HG03442 (cell line): ENCODE data around the gene KIF26B.
"Not testable (repeated sequence)": the region's sequence is repeated elsewhere in the genome, so short reads cannot be mapped to it uniquely, and the experiment has no call there.

Experiments used
- ATAC-seq: cut with Tn5 transposase; IDR thresholded peaks from one replicate; pipeline ENCODE4 v1.9.1; 2021; ENCODE audit warnings: mild to moderate bottlenecking, moderate library complexity; ENCODE audit not compliant: unreplicated experiment

Gene KIF26B

DNA sequence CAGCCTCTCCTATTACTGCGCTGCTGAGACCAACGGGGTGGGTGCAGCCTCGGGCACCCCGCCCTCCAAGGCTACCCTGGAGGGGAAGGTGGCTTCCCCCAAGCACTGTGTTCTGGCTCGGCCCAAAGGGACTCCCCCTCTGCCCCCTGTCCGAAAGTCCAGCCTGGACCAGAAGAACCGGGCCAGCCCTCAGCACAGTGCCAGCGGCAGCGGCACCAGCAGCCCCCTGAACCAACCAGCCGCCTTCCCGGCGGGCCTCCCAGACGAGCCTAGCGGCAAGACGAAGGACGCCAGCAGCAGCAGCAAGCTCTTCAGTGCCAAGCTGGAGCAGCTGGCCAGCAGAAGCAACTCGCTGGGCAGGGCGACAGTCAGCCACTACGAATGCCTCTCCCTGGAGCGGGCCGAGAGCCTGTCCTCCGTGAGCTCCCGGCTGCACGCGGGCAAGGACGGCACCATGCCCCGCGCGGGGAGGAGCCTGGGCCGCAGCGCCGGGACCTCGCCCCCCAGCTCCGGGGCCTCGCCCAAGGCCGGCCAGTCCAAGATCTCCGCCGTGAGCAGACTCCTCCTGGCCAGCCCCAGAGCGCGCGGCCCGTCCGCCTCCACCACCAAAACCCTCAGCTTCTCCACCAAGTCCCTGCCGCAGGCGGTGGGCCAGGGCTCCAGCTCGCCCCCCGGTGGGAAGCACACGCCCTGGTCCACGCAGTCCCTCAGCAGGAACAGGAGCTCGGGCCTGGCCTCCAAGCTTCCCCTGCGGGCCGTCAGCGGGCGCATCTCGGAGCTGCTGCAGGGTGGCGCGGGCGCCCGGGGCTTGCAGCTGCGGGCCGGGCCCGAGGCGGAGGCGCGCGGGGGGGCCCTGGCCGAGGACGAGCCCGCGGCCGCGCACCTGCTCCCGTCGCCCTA is 533.1 kb downstream of the KIF26B start:
- ATAC-seq, result no peak

DNA sequence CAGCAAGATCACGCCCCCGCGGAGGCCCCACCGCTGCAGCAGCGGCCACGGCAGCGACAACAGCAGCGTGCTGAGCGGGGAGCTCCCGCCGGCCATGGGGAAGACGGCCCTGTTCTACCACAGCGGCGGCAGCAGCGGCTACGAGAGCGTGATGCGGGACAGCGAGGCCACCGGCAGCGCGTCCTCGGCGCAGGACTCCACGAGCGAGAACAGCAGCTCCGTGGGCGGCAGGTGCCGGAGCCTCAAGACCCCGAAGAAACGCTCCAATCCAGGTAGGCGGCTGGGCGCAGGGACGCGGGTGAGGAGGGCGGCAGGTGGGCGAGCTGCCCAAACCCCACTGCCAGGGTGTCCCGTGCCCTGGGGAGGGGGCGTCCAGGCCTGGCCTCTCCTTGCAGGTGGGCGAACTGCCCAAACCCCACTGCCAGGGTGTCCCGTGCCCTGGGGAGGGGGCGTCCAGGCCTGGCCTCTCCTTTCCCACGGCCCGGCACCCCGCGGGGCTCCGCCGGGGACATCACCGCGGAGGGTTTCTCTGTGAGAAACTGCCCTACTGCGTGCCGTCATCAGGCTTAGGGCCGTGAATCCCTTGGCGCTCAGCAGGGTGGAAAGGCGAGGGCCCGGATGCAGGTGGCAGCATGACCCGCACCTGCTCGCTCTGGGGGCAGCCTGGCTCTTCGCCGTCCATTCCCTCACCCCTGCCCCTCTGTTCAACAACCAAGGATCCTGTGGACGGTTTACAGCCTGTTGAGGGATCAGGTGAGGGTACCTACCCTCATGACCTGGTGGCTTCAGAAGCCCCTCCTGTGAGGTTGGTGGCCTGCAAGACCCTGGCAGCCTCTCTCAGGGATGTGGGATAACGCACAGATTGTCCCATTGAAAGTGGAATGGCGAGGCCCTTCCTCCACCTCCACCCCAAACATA is 534.0 kb downstream of the KIF26B start:
- ATAC-seq, result no peak

DNA sequence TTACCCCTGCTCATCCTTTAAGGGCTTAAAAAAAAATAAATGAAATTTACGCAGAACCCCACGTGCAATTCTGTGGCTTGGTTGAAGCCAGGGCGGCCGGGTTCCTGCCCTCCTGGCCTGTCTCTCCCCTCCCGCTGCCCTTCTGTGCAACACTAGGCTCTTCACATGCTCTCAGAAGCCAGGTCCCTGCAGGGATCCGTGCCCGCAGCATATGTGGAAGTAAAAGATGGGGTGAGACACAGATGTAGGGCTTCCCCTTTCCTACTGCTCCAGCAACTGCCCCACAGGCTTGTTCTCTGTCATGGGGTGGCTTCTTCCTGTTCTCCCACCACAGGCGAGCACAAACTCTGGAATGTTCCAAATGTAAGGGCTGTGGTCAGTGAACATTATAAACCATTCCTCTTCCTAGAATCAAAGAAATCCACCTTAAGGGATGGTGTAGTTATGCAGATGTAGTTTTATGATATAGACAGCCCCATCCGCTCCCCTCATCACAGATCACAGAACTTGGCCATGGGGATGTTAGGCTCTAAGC is 535.4 kb downstream of the KIF26B start:
- ATAC-seq, result no peak

DNA sequence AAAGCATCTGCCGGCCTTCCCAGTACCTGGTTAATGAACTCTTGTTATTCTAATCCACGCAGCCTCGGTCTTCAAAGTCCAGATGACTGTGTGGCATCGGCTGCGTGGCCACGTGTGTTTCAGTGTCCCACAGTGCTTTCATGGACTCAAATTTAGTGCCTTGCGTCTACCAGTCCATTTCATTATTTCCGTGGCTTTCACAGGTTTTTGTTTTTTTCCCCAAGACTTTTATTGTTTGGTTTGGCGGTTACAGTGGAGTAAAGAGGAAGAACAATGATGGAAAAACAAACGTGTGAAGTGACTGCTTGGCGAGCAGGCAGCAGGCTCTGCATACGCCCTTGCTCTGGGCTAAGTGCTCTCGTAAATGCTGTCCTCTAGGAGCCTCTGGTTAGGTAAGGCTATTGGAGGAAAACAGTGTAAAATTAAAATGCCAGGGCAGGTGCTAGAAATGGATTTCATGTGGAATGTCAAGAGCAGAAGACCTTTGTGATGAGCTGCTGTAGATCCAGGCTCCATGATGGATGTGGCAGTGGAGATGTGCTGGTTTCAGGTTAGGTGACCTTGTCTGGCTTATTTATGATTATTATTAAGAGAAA is 536.3 kb downstream of the KIF26B start:
- no peak for ATAC-seq

DNA sequence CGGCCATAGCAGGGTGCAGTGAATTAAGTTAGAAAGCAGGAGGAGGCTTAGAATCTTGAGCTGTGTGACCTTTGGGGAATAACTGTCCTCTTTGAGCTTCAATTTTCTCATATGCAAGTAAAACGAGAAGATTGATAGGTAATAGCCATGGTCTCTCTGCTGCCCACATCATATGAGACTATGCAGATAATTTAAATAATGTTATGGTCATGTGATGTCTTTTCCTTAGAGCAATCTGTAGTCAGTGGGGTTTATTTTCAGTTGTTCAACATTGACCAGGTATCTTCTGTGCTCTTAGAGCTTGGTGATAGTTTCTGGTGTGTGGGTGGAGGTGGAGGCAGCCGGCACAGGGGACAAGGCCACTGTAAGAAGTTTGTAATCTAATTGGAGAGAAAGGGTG is 537.1 kb downstream of the KIF26B start:
- no peak for ATAC-seq

DNA sequence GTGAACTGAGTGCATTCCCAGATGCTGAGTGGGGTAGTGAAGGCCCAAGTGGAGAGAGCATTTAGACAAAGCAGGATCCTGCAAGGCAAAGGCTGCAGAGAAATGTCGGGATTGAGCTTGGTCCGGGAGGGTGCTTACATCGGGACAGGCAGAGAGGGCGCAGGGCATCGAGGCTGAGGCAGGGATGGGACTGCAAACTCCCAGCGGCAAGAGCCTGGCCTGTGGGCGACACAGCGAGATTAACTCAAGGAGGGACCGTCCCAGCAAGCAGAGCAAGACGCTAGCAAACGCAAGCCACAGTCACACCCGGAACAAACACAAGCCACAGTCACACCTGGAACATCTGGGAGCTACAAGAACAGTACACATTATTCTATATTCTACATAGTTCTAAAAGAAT is 537.5 kb downstream of the KIF26B start:
- ATAC-seq, result no peak

DNA sequence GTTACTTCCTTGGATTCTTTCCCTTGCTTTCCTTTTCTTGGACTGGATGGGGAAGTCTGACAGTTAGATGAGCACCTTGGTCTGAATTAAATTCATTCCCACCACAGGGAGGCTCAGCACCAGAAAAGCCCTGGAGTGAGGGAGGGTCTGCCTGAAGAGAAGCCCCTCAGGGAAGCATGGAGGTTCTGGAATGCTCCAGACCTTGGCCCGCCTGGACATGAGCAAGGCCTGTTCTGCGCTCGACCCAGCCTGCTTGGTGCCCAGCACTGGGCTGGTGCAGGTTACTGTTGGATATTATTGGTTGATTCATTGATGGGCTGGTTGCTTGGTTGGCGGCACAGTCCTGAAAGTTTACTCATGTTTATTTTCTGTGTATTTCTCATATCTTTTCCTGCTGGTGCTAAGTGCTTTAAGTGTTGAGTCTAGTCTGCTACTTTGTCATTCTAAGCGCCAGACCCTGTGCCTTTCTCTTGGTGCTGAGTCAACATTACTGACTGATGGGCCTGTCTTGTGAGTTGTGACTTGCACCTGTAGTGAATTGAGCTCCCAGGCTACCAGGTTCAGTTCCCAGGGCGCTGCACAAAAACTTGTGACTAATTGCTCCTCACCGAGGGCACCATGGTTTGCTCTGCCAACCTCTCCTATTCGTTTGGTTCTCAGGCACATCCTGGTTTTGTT is 538.5 kb downstream of the KIF26B start:
- no peak for ATAC-seq

DNA sequence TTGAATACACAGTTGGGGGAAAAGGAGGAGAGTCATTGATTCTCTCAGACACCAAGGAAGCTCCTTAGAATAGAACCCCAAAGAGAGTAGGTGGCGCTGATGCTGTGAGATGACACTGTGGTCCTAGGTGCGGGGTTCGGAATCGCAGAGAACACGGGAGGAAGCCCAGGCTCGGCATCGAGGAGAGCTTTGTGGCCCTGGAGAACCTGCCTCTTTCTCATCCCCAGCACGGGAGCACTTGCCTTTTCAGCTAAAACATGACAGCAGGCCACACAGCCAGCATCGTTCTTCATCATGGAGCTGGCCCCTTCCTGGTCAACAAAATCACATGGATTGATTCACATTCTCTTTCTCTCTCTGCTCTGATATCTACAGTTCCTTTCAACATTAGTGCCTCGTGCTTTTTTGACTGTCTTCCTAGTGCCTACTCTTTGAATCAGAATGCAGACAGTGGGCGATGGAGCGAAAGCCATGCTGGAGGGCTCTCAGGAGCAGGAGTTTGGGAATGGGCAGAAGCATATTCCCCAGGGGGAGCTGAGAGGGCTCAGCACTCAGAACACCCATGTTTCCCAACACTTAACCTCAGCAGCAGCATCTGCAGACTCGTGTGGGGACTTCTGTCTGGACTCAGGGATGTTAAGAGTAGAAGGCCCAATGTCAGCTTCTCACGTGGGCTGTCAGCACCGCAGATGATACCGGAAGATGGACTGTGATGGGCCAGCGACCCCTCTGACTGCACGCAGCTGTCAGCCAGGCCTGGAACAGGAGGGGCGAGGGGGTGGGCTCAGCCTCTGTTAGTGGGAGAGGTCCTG is 539.4 kb downstream of the KIF26B start:
- no peak for ATAC-seq

DNA sequence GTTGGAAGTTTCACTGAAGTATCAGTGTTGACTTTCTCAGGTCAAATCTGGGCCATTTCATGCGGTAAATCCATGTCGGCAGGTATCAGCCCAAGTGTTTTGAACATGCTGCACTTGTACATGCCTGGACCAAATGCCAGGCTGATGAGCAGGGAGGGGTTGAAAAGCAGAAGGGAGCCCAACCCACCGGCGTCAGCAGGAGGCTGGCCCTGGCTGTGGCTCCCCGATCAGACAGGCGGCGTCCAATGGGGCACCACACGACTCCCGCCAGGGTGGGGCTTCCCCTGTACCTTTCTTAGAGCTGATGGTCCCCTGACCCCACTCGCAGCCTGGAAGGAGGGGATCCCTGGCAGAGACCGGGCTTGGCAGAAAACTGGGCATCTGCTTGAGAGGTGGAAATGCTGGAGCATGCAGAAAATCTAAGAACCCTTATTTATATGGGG is 540.0 kb downstream of the KIF26B start:
- no peak for ATAC-seq

DNA sequence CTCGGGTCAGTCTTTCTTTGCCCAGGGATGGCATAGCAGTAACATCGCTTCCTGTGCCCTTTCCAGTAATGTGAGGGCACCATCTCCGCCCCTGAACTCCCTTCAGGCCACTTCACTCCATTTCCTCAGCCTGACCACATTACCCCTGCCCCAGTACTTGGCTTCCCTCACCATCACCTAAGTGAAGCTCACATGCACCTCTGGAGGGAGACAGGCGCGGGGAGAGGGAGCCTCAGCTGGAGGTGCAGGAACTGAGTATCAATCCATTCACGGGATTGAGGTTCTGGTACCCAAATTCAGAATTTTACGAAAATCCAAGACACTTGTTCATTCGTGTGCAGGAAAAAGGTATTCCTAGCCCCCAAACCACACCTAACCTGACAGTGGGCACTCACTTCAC is 540.4 kb downstream of the KIF26B start:
- ATAC-seq, result no peak

DNA sequence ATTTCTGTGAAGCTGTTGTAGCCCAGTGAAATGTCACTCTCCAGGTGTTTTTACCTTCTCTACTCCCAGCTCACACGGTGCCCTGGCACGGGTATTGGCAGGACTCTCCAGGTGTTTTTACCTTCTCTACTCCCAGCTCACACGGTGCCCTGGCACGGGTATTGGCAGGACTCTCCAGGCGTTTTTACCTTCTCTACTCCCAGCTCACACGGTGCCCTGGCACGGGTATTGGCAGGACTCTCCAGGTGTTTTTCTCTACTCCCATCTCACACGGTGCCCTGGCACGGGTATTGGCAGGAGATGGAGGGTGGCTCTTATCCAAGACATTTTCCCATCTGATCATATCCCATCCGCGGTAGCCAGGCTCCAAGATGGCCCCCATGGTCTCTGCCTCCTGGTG is 540.9 kb downstream of the KIF26B start:
- ATAC-seq, result not testable (repeated sequence)

DNA sequence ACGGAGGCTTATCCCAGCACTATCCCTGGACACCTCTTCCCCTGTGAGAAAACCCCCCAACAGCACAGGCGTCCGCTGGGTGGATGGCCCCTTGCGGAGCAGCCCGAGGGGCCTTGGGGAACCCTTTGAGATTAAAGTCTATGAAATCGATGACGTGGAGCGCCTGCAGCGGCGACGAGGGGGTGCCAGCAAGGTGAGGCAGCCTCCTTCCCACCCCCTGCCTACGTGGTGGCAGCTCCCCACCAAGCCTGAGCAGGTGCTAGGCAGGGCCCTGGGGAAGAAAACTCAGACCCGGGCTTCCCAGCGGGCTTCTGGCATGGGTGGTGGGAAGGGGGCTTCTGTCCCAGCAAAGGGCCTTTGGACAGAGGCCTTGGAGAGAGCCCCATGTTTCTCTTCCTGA is 543.3 kb downstream of the KIF26B start:
- no peak for ATAC-seq

DNA sequence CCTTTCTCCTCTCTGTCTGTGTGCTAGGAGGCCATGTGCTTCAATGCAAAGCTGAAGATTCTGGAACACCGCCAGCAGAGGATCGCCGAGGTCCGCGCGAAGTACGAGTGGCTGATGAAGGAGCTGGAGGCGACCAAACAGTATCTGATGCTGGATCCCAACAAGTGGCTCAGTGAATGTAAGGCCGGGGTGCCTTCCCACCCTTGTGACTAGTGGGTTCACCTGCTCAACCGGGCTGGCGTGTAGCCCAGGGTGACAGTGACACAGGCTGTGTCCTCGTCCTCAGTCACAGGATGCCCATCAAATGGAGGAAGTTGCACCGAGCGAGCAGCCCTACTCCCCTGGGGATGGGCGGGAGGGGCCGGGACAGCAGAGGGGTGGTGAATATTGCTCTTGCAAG is 544.1 kb downstream of the KIF26B start:
- ATAC-seq, result no peak

DNA sequence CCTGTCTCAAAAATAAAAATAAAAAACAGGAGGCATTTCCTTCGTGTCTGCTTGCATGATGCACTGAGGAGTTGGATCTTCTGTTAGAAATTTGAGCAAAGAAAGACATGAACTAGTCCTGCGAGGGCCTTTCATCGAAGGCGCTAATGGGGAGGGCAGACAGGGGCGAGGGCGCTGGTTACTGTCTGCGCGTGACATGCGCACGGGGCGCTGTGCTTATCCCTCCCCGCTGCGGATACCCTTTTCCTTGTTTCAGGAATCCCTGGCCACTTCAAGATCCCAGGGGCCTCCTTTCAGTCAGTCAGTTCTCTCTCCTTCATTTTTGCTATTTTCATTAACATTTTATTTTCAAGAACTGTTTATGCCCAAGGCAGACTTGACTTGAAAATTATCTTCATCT is 545.8 kb downstream of the KIF26B start:
- ATAC-seq, result no peak

DNA sequence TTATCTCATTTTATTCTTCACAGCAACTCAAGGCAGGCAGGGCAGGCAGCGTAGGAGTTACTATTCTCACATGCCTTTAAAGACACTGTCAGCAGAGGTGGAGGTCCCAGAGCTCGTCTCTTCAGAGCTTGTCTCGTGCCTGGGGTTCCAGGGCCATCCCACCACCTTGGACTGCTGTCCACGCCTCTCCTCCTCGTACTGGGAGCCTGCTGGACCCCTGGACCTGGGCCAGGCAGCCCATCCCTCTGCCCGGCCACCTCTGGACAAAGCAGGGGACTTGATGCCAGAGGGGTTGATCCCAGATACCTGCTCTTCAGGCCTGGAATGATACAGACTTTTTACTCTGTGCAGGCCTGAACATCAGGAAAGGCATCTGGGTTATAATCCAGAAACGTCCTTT is 546.8 kb downstream of the KIF26B start:
- no peak for ATAC-seq

DNA sequence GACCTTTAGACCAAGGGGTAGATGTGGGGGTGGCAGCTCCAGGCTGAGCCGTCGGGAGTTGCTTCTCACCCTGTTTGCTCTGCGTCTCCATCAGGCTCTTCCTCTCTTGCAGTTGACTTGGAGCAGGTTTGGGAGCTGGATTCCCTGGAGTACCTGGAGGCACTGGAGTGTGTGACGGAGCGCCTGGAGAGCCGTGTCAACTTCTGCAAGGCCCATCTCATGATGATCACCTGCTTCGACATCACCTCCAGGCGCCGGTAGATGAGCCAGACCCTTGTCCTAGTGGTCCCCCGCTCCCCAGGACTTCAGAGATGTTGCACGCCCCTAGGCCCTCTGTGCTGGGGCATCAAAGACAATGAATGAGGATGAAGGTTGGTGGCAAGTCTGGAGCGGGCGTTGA is 547.6 kb downstream of the KIF26B start:
- ATAC-seq, result no peak

DNA sequence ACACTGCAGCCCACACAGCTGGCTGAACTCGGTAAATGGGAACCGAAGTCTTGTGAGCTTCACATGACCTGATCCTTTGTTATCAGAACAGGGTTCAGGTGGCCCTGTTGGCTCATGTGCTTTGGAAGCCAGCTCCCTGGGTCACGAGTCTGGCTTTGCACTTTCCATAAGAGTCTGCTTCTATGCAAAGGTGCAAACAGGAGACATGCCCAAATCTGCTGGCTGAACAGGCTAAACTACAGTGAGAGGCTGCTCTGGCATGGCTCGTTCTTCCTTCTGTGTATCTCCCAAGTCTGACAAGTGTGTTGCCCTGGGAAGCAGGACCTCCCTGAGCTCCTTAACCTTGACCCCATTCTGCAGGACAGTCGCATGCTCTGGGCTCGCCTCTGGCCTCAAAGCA is 549.6 kb downstream of the KIF26B start:
- ATAC-seq, result no peak

DNA sequence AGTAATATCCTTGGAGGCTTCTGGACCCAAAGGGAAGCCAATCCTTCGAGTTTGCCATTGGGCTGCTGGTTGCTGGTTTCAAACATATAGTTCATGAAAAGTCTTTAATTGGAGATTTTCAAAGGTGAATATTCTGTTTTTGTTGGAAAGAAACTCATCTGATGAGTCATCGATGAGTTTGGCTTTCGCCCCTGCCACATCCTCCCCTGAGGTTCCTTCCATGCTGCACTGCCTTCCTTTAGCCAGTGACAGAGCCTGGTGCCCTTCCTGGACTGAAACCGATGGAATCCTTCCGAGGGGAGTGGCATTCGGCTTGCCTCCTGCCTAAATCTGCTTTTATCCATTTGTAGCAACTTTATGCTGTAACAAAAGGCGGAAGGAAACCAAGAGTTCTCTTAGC is 550.0 kb downstream of the KIF26B start:
- no peak for ATAC-seq

DNA sequence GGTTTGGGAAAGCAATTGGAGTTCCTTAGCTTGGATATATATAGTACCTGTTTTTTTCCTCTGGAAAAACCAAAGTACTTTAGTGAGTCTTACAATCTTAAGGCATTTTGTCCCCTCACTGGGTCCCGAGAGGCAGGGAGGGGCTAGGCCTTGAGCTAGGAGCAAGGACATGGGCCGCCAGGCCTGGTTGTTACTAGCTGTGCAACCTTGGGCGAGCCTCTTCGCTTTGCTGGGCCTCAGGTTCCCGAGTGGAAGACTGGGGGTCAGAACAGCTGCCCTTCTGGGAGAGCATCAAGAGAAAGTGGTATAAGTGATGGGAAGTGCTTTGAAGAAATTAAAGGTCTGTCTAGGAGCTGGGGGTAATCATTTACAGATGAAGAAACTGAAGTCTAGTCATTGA is 553.2 kb downstream of the KIF26B start:
- ATAC-seq, result no peak
